Measurements from ENCODE around the gene RPS5.
"Not testable (repeated sequence)": the region's sequence is repeated elsewhere in the genome, so short reads cannot be mapped to it uniquely, and the experiment has no call there.

The RPS5 gene

DNA sequence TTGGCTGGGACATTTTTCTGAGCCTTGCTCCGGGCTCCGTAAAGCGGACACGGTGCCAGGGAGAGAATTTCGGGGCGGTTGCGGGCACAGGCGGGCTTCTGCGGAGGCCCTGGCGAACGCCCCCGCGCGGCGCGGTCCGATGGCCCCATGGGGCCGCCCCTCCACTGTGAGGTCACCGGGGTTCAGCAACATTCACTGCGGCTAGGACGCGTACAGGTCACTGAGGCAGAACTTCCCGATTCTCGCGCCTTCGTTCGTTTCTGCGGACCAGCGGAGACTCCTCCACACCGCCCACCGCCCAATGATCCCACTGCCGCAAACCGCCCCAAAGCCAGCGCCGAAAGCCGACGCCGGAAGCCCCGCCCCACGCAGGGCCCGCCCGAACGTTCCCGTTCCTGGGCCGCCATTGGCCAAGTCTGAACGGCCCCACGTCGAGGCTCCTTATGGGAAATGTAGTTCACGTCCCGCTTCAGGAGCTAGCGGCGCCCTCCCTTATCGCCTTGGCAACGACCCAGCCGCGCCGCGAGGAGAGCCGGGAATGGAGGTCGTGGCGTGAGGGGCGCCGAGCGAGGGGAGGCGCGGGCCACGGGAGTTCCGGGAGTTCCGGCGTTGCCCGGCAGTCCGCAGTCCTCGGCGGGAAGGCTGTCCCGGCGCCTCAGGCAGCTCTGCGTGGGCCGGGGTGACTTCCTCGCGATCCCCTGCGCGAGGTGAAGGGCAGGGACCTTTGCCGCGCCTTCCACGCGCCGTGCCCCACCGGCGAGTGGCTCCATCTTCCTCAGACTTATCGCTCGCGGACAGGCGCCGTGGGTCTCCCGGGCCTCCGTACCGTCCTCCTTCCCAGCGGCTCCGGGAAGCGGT, 21.3 kb downstream of the RPS5 start, which contains the start of gene ZNF584:
ZNF584 (plus strand) TSS at position 498 of the 858 bp plus-strand sequence. CDS start 499 bp downstream, outside the sequence.
- peak; percentile 93 for DNase-seq

DNA sequence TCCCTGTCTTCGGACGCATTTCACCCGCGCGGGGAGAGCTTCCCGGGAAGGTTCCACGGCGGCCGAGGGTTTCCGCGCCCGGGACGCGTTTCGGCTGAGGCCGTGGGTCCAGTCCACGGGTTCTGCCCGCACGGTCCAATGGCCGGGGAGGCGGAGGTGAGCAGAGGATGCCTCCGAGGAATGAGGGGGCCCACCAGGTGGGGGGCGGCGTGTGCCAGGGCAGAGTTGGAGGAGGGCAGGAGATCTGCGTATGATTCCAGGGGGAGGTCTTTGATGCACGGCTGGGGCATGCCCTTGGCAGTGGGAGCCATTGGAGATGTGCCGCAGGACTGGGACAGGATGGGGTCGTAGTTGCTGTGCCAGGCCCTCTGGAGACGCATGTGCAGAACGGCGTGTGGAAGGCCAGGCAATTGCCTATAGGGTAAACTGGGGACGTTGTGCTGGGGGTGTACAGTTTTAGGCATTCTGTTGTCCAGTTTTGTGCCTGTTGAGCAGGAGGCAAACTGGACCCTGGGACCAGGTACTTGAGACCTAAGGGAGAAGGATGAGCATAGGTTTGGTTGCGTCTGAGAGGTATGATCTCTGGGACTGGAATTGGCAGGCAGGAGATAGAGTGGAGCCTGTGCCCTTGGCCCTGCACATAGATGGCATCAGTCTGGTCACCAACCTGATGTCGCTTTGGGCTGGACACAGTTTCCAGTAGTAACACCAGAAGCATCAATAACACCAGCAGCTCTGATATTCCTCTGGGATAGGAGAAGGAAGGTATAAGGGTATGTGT, 22.1 kb downstream of the RPS5 start:
- peak; percentile 37 for DNase-seq

DNA sequence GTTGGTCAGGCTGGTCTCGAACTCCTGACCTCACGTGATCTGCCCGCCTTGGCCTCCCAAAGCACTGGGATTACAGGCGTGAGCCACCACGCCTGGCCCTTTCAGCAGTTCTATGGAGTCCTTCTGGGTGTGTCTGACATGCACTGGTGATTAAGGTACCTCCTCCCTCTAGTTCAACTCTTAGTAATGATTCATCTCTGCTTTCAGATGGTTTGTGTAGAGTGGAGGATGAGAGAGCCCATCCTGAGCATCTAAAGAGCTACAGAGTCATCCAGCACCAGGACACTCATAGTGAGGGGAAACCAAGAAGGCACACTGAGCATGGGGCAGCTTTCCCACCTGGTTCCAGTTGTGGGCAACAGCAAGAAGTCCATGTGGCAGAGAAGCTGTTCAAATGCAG, 29.5 kb downstream of the RPS5 start:
- no peak for DNase-seq

DNA sequence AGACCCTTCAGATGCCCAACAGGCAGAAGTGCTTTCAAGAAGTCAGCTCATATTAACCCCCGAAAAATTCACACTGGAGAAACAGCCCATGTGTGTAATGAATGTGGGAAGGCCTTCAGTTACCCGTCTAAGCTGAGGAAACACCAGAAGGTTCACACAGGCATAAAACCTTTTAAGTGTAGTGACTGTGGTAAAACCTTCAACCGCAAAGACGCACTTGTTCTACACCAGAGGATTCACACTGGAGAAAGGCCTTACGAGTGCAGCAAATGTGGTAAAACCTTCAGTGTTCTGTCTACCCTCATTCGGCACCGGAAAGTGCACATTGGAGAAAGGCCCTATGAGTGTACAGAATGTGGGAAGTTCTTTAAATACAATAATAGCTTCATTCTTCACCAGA, 30.0 kb downstream of the RPS5 start:
- no peak for DNase-seq

DNA sequence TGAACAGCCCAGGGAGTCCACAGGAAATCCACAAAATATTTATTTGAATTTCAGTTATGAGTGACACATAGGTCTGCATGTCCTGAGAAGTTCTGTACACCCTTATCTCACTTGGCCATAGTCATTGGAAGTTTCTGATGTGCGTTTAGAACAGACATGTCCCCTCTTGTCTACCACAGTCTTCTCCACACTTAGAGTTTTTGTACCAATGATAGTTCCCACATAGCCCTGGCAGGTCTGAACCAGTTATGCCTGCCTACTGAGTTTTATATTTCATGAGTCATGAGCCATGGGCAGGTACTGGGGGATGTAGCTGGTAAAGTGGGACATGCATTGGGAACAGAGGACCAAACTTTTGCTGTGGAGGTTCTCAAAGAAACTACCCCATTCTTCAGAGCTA, 41.5 kb downstream of the RPS5 start:
- DNase-seq = no peak

DNA sequence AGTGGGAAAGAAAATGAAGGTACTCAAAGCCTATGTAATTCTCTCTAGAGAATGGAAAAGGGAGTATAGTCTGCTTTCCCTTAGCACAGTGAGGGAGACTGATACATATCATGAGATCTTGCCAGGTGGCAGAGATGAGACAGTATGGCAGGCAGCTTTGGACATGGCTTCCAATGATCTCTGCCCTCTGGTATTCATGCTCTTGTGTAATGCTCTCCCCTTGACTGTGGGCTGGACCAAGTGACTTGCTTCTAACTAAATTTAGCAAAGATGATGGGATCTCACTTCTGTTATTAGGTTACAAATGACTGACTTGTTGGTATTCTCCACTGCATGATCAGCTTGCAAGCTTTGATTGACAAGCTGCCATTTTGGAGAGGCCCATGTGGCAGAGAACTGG, 42.7 kb downstream of the RPS5 start:
- no peak for DNase-seq

DNA sequence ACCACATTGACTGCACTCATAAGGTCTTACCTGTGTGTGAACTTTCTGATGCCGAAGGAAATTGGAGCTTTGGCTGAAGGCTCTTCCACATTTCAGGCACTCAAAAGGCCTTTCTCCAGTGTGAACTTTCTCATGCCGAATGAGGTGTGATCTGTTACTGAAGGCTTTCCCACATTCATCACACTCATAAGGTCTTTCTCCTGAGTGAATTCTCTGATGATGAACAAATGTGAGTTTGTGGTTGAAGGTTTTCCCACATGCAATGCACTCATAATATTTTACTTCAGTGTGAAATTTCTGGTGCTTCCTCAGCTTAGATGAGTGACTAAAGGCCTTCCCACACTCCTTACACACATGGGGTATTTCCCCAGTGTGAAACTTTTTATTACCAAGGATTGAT, 47.1 kb downstream of the RPS5 start:
- no peak for DNase-seq

DNA sequence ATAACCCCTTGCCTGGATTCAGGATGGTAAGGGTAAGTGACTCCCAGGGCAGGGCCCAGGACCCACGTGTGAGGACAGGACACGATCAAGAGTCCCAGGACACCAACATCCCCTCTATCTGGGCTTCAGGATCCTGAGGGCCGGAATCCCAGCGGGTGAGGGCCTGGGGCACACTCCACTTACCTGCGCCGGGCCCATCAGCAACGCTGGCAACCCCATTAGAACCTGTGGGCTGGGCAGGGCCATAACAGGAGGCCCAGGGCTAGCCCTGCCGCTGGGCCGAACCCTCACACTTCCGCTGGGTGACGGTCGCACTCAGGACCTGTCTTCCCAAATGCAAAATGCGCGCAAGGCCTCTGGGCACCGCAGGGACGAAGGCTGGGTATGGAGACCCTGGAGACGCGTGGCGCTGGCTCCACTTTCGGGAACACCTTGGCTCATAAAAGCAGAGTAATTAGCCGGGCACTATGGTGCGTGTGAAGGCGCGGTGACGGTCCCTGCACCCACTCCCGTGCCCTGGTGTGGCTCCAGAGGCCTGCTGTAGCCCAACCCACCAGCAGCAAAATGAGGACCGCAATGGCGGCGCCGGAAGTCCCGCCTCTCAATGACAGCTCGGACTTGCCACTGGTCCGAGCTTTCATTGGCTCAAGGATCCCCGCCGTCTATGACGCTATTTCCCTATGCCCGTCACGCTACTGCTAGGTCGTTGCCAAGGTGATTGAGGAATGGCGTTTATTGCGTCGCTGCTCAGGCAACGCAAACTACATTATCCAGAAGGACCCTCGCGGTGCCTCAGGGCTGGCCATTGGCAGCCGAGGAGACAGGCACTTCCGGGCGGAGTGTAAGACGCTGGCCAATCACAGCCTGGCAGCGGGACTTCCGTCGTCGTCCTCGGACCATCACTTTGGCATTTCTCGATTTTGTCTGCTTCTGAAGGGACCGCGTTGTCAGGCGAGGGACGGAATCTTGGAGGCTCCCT, 52.8 kb downstream of the RPS5 start, which contains the start of gene ZNF132:
ZNF132 (minus strand) TSS at position 578 of the 979 bp plus-strand sequence; CDS start at position 246, 332 bp downstream.
- DNase-seq = peak; percentile 85

DNA sequence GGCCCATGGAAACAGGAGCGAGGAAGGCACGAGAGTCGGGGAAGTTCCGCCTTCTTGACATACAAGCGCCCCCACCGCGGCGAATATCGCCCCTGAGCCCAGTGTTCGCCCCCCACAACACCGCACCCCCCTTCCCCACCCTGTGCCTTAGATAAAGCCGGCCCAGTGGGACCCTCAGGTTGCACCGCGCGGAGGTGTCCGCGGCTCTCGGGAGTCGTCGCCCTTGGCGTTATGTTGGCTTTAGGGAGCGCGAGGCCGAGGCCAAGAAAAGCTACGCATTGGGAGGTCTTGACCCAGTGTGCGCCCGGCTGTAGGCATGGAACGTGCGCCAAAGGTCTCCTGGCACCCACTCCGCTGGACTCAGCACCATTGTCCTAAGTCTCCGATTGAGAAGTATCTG, 53.5 kb downstream of the RPS5 start:
- no peak for DNase-seq

DNA sequence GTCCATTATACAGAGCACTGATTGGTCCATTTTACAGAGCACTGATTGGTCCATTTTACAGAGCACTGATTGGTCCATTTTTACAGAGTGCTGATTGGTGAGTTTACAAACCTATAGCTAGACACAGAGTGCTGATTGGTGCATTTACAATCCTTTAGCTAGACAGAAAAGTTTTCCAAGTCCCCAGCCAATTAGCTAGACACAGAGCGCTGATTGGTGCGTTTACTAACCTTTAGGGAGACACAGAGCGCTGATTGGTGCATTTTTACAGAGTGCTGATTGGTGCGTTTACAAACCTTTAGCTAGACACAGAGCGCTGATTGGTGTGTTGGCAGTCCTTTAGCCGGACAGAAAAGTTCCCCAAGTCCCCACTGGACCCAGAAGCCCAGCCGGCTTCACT, 55.9 kb downstream of the RPS5 start:
- DNase-seq = not testable (repeated sequence)

Data from activated CD4-positive, CD25-positive, alpha-beta regulatory T cell treated with anti-CD3 and anti-CD28 coated beads, Interleukin-2, amount 50 U/mL, for 72 hours (primary cell).